RWPE2 (cell line): ENCODE data around the gene TM9SF2.
A peak's percentile ranks its signal among the peaks of the same experiment; 100 is the strongest.

Source experiments
- ATAC-seq: fragments of 200-7000 bp; cut with Tn5 transposase; 3 replicates; pipeline ENCODE4 v1.9.1; 2021; ENCODE audit warnings: low read depth
- DNase-seq: peaks from one replicate; pipeline ENCODE4 v3.0.0-alpha.2; 2020; ENCODE audit warnings: low spot score
- H3K27ac ChIP-seq: fragments of 450-650 bp; 2 replicates; pipeline ENCODE4 v1.5.1; 2017; ENCODE audit warnings: mild to moderate bottlenecking; ENCODE audit not compliant: poor library complexity, severe bottlenecking
- H3K27me3 ChIP-seq: fragments of 250-450 bp; sonication (Bioruptor Pico); 2 replicates; pipeline ENCODE4 v1.5.1; 2021; ENCODE audit warnings: mild to moderate bottlenecking, moderate library complexity; ENCODE audit not compliant: insufficient read depth, poor library complexity, severe bottlenecking
- H3K36me3 ChIP-seq: fragments of 250-450 bp; sonication (Bioruptor Pico); 2 replicates; pipeline ENCODE4 v1.5.1; 2020; ENCODE audit warnings: low read depth, mild to moderate bottlenecking, moderate library complexity
- H3K4me1 ChIP-seq: fragments of 250-450 bp; sonication (Bioruptor Pico); 2 replicates; pipeline ENCODE4 v1.5.1; 2021; ENCODE audit warnings: mild to moderate bottlenecking, moderate library complexity; ENCODE audit not compliant: insufficient read depth, poor library complexity, severe bottlenecking
- H3K4me3 ChIP-seq: fragments of 250-450 bp; sonication (Bioruptor Pico); 2 replicates; pipeline ENCODE4 v1.5.1; 2021; ENCODE audit warnings: mild to moderate bottlenecking, moderate library complexity; ENCODE audit not compliant: severe bottlenecking
- H3K9me3 ChIP-seq: fragments of 250-450 bp; sonication (Bioruptor Pico); 2 replicates; pipeline ENCODE4 v1.5.1; 2021; ENCODE audit warnings: mild to moderate bottlenecking, moderate library complexity; ENCODE audit not compliant: severe bottlenecking
- CTCF ChIP-seq: fragments of 450-650 bp; IDR thresholded peaks from one replicate; pipeline ENCODE4 v1.5.1; 2017; ENCODE audit warnings: mild to moderate bottlenecking, moderate library complexity; ENCODE audit not compliant: poor library complexity, severe bottlenecking

TM9SF2 gene

DNA sequence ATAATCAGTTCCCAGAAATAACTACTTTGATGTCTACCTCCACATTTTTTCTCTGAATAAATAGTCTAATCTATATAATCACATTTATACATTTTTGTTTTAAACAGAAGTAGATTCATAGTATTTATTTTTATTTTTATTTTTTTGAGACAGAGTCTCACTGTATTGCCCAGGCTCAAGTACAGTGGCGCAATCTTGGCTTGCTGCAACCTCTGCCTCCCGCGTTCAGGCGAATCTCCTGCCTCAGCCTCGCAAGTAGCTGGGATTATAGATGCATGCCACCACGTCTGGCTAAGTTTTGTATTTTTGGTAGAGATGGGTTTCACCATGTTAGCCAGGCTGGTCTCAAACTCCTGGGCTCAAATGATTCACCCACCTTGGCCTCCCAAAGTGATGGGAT, 16.7 kb downstream of the TM9SF2 start:
- Histone ChIP-seq H3K9me3 (no peaks in the 10 kb centered on the region), H3K27me3 (no peaks in the 10 kb centered on the region), H3K27ac (peak overlapping the region; percentile 19), H3K4me1 (peaks cover 4% of the 10 kb centered on the region), H3K4me3 (no peak overlapping the region), H3K36me3 (peaks cover 59% of the 10 kb centered on the region)
- TF ChIP-seq CTCF: no peak
- DNase-seq (no peak), ATAC-seq (no peak)

- H3K9me3 ChIP-seq: no peaks in the 10 kb centered on the region
- no peak for TF ChIP-seq CTCF
- H3K4me1 ChIP-seq: peaks cover 3% of the 10 kb centered on the region
- no peak for DNase-seq
- no peaks in the 10 kb centered on the region for H3K27me3 ChIP-seq
- no peak overlapping the region for H3K4me3 ChIP-seq
- peaks cover 65% of the 10 kb centered on the region for H3K36me3 ChIP-seq
- no peak for ATAC-seq
- H3K27ac ChIP-seq: no peak overlapping the region
Observed at GRCh38 chr13:99522298-99522697, 21.0 kb downstream of the TM9SF2 start.

DNA sequence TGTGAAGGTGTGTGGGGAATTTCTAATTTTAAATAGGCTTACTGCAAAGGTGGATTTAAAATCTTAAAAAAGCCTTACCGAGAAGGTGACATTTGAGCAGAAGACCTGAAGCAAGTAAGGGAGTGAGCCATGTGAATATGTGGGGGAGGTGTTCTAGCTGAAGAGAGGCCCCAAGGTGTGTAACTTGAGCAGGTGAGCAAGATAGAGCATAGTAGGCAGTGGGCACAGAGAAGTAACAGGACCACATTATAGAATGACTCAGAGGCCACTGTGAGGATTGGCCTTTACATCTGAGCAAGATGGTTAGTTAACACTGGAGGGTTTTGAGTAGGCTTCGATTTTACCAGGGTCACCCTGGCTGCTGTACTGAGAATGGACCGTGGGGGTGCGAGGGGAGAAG, 22.6 kb downstream of the TM9SF2 start:
- no peak for TF ChIP-seq CTCF
- ATAC-seq: peak; percentile 44; the same call in 1 of the 3 replicates
- H3K36me3 ChIP-seq: peaks cover 63% of the 10 kb centered on the region
- H3K27me3 ChIP-seq: no peaks in the 10 kb centered on the region
- no peak overlapping the region for H3K27ac ChIP-seq
- DNase-seq: no peak
- H3K4me1 ChIP-seq: no peaks in the 10 kb centered on the region
- no peak overlapping the region for H3K4me3 ChIP-seq
- H3K9me3 ChIP-seq: no peaks in the 10 kb centered on the region

DNA sequence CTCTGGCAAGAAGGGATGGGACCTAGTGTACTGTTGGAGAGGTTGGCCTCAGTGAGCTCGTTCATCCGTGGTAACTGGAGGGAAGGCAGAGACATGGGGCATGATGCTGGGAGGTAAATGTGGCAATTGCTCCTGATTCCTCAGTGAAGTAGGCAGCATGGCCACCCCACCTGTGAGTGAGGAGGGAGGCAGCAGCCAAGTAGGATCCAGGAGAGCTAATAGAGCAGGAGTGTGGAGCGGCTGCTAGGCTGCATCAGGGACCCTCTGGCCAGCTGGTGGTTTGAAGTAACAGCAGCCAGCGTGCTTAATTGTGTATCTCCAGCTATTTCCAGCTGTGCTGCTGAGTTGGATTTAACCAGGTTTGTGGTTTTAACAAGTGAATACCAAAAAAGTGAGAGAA, 24.7 kb downstream of the TM9SF2 start:
- TF ChIP-seq CTCF: no peak
- H3K36me3 ChIP-seq: peaks cover 61% of the 10 kb centered on the region
- no peaks in the 10 kb centered on the region for H3K9me3 ChIP-seq
- no peak overlapping the region for H3K4me3 ChIP-seq
- no peak for ATAC-seq
- H3K4me1 ChIP-seq: no peaks in the 10 kb centered on the region
- H3K27ac ChIP-seq: no peak overlapping the region
- DNase-seq: no peak
- H3K27me3 ChIP-seq: no peaks in the 10 kb centered on the region

GRCh38 chr13:99526549-99526948, 25.3 kb downstream of the TM9SF2 start:
- no peak for TF ChIP-seq CTCF
- Histone ChIP-seq H3K4me3 (no peak overlapping the region), H3K9me3 (no peaks in the 10 kb centered on the region), H3K27ac (no peak overlapping the region), H3K4me1 (no peaks in the 10 kb centered on the region), H3K27me3 (no peaks in the 10 kb centered on the region), H3K36me3 (peaks cover 55% of the 10 kb centered on the region)
- DNase-seq: no peak
- no peak for ATAC-seq
